Measurements from ENCODE around the gene CDC37L1.
A peak's percentile ranks its signal among the peaks of the same experiment; 100 is the strongest.
"Not testable (repeated sequence)": the region's sequence is repeated elsewhere in the genome, so short reads cannot be mapped to it uniquely, and the experiment has no call there.

CDC37L1 gene

DNA sequence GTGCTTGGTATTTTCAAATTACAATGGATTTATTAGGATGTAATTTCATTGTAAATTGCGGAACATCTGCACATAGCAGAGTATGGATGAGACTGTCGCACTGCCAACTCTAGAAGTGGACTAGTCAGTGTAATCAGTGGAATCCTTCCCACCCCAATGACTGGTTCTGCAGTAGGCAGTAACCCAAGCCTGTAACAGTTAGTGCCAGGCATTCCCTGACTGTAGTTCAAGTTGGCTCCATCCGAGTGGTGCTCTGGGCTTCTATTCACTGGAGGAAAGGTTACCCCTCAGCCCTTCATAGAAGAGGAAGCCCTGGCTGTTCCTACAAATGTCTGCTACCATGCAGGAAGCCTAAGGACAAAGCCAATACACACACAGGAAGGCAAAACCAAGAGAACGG, 38.4 kb downstream of the CDC37L1 start:
- DNase-seq, result no peak

DNA sequence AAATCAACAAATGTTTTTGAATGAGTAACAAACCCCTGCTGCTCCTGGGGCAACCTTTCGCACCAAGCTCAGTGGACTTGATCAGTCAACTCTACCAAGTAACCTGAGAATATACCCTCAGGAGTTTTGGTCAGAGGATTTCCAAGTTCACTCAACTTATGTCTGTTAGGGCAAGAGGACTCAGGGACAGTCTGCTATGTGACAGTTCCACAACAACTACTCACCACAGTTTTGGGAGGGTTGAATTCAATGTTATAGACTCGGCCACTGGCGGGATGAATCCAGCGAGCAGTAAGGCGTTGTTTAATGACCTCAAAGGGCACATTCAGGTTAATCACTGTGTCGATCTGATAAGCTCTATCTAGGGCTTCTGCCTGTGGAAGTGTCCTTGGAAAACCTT, 39.5 kb downstream of the CDC37L1 start:
- no peak for DNase-seq

DNA sequence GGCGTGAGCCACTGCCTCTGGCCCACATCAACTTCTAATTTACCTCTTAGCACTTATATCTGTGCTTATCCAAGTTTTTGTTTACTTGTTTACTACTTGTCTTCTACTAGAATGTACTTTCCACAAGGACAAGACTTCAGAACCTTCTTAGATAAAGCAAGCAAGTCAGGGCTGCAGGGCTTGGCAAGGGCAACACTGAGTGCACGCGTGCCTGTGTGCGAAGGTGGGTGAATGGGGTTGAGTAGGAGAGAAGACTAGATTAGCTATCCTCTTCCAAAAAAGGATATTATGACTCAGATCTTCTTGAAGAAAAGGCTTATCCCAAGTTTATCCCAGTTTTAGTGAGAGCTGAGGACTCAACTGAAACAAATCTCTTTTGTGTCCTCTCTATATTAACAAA, 42.4 kb downstream of the CDC37L1 start:
- DNase-seq, result no peak

DNA sequence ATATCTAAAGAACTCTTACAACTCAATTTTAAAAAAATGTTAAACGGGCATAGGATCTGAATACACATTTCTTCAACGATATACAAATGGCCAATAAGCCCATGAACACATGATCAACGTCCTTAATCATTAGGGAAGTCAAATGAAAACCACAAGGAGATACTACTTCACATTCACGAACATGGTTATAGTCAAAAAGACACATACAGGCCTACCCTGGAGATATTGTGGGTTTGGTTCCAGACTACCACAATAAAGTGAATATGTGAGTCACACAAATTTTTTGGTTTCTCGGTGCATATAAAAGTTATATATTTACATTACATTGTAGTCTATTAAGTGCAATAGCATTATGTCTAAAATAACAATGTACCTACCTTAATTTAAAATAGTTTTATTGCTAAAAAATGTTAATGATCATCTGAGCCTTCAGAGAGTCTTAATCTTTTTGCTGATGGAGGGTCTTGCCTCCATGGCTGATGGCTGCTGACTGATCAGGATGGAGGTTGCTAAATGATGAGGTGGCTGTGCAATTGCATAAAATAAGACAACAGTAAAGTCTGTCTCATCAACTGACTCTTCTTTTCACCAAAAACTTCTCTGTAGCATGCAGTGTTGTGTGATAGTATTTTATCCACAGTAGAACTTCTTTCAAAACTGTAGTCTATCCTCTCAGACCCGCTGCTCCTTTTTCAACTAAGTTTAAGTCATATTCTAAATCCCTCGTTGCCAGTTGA, 46.5 kb downstream of the CDC37L1 start:
- DNase-seq, result no peak

DNA sequence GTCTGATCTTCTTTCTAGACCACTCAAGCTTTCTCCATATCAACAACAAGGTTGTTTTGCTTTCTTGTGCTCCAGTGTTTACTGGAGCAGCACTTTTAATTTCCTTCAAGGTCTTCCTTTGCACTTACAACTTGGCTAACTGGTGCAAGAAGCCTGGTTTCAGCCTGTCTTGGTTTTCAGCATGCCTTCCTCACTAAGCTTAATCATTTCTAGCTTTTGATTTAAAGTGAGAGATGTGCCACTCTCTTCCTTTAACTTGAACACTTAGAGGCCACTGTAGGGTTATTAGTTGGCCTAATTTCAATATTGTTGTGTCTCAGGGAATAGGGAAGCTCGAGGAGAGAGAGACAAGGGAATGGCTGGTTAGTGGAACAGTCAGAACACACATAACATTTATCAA, 48.2 kb downstream of the CDC37L1 start:
- no peak for DNase-seq

DNA sequence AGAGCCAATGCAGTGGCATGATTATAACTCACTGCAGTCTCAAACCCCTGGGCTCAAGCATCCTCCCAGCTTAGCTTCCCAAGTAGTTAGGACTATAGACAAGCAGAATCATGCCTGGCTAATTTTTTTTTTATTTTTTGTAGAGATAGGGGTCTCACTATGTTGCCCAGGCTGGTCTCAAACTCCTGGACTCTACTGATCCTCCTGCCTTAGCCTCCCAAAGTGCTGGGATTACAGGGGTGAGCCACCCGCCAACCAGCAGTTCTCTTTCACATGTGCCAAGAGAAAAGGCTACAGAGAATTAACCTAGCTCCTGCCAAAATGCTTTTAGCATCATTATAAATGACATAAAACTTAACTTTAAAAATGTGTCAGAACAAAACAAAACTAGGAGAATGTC, 53.5 kb downstream of the CDC37L1 start:
- DNase-seq, result no peak

DNA sequence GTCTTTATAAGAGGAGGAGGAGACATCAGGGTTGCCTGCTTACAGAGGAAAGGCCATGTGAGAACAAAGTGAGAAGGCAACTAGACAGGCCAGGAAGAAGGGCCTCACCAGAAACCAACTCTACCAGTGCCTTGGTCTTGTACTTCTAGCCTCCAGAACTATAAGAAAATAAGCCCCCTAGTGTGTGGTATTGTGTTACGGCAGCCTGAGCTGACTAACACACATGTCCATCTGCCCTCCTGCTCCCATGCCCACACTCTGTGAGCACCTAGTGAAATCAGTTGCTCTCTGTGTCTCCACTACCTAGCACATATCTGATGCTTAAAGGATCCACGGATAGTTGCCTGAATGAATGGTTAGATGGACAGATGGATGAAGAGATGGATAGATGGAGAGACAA, 54.8 kb downstream of the CDC37L1 start:
- no peak for DNase-seq

DNA sequence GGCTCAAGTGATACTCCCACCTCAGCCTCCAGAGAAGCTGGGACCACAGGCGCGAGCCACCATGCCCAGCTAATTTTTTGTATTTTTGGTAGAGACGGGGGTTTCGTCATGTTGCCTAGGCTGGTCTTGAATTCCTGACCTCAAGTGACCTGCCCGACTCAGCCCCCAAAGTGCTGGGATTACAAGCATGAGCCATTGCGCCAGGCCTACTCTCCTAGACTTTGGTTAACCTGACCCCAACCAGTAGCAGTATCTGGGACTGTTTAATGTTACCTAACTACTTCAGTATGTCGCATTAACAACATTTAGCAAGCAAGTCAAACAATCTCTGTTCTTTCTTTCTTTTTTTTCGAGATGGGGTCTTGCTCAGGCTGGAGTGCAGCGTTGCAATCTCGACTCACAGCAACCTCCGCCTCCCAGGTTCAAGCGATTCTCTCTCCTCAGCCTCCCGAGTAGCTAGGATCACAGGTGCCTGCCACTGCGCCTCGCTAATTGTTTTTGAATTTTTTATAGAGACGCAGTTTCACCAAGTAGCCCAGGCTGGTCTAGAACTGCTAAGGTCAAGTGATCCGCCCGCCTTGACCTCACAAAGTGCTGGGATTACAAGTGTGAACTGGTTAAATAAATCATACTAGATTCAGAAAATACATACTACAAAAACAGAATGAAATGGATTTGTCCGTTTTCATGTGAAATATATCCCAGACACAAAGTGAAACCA, 59.7 kb downstream of the CDC37L1 start:
- no peak for DNase-seq

DNA sequence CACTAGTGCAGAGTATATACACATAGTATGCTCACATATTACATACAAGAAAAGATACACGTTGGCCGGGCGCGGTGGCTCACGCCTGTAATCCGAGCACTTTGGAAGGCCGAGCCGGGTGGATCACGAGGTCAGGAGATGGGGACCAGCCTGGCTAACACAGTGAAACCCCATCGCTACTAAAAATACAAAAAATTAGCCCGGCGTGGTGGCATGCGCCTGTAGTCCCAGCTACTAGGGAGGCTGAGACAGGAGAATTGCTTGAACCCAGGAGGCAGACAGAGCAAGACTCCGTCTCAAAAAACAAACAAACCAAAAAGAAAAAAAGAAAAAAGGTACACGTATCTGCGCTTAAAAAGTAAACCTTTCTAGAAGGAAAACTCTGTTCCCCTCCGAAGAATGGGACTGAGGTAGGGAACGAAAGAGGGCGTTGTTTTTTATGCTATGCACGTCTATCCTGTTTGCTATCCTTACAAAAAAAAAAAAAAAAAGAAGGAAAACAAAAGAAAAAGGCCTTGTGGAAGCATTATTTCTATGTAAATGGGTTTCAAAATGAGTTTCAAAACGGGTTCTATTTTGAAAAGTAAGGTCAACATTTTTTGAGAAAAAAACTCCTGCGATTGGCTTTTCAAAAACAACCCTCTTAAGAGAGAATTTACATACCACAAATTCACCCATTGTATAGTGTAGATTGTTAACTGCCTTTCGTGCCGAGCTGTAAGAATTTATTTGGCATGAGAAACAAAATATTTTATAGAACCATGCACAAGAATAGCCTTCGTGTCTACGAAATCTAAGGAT, 60.4 kb downstream of the CDC37L1 start:
- DNase-seq, result no peak

DNA sequence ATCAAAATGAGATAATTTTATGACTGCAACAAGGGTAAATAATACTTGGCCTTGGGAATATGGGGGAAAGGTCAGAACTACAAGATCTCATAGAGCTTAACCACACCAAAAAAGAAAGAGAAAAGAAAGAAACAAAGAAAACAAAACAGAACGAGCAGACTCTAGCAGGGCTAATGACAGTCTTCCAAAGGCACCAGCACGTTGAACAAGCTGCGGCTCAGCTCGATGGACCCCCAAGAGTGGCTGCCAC, 60.9 kb downstream of the CDC37L1 start:
- no peak for DNase-seq

DNA sequence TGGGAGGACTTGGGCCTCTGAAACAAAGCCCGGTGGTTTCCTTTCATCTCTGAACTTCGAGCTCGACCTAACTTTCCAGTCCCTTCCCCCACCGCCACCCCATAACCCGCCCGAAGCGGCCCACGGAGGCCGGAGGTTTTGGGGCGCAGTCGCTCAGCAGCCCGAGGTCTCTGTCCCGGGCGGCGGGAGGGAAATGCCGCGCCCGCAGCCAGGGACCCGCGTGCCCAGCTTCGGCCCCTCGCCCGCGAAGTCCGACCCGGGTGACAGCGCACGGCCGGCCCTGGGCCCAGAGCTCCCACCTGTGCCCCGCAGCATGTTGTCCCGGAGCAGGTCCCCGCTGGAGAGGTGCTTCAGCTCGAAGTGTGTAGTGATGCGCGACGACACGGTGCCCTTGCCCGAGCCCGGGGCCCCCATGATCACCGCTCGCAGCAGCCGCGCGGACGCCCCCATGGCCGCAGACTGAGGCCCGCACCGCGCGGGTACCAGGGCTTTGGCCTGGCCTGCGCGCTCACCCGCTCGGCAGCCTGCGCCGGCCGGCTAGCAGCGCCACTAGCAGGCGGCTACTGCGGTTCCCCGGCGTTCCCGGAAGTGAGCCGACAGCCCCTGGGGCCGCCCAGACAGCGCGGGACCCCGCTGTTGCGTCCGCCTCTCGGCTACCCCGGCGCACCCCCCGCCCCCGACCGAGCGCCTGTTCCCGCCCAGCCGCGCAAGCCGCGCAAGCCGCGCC, 61.4 kb downstream of the CDC37L1 start, which contains the start of gene AK3:
AK3 (minus strand) TSS at position 565 of the 727 bp plus-strand sequence; CDS start at position 450, 115 bp downstream.
- peak; percentile 84 for DNase-seq

DNA sequence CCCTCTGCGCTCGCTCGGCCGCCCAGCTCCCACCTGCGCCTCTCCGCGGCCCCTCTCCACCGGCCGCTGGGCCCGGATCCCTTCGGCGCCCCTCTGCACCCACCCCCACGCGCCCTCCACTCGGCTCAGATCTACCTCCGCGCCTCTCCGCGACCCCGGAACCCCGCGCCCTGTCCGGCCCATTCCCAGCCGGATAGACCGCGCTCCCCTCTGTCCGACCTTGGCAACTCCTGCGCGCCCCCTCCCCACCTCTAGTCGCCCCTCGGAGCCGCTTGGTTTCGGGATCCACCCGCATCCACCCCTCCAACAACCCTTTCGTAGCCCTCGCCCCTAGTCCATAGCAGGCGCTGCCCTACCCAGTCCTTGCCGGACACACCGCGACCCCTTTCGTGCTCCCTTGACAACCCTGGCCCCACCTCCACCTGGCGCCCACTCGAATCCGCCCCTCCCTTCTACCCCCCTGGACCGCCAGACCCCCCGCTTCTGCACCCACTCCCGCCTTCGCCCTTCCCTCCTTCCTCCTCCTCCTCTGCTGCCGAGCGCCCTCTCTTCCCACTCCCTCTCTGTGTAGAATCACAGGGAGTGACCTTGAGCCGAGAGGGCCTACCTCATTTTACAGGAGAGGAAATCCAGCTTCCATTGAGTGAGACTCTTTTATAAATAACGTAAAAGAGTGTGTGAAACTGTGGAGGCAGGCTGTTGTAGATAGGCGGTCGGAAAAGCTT, 62.2 kb downstream of the CDC37L1 start:
- no peak for DNase-seq

DNA sequence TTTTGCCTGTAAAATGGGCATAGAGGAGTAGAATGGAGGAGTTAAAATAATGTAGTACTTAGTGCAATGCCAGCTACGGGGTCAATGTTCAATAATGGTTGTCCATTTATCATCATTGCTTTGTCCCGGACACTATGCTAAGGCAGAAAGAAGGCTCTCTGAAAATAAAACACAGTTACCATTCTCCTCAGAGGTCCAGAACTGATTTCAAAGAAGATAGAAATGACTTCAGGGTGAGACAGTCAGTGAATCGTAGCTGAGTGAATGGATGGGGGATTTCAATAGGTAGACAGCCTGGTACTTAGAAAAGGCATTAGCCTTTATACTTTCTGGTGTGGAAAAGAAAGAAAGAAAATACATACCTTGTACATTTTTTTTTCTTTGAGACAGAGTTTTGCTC, 62.9 kb downstream of the CDC37L1 start:
- no peak for DNase-seq

DNA sequence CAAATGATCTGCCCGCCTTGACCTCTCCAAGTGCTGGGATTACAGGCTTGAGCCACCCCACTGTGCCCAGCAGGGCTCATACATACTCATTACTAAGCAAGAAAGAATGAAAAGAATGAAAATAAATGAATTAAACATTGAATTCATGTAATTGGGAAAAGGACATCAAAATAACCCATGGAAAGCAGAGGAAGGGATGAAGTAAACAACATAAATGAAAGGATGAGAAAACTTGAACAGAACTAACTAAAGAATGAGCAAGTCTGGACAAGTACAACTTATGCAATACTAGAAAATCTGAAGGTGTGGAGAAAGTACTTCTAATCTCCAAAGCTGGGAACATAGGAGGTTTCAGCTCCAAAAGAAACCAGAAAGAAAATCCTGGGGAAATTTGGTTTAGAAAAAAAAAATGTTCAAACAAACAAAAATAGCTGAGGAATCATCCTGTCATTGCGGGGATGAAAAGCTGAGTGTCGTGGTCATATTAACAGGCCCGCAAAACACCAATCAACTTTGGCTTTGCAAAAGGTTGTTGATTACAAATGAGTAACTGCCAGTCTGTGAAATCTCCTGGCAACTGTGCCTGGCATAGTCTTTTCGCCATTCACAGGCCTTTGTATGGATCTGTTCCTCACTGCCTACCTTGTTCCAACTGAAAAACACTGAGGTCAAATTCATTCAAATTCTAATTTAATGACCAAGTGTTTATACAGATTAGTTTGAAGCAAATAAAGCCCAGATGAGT, 63.9 kb downstream of the CDC37L1 start:
- DNase-seq, result no peak

DNA sequence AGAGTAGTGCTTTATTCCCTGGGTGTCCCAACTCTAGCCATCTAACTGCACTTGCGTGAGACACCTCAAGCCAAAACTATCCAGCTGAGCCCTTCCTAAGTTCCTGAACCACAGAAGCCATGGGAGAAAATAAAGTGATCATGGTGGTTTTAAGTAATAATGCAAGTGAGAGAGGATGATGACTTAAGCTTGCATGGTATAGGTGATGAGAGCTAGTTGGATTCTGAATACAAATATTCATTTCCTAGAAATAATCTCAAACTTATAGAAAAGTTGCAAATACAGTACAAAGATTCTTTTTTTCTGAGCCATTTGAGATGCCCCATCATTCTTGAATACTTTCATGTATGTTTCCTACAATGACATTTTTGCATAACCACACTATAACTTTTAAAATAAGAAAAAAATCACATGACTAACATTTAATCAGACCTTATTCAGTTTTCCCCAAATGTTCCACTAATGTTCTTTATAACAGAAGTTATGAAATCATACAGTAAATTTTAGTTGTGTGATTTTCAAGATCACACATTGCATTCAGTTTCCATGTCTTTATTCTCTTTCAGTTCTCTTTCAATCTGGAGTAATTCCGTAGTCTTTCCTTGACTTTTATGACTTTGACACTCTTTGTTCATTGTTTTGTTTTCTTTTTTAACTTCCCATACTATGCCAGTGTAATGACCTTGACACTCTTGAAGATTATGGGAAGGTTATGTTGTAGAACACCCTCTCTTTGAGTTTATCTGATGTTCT, 67.1 kb downstream of the CDC37L1 start:
- no peak for DNase-seq

DNA sequence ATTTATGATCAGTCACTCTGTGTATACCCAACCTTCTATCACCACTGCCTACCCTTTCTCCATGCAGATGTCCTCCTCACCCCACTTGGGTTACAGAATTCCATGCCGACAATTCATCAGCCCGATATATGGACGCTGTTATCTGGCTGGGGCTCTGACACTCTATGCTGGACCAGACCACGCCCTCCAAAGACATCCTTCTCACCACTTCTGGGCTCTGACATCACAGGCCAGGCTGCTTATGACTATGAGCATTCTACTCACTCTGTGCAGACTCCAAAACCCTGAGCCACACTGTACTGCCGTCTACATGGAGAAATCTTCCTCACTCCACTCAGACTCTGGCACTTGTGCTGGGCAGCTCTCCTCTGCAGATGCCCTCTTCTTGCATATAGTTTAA, 69.2 kb downstream of the CDC37L1 start:
- no peak for DNase-seq

DNA sequence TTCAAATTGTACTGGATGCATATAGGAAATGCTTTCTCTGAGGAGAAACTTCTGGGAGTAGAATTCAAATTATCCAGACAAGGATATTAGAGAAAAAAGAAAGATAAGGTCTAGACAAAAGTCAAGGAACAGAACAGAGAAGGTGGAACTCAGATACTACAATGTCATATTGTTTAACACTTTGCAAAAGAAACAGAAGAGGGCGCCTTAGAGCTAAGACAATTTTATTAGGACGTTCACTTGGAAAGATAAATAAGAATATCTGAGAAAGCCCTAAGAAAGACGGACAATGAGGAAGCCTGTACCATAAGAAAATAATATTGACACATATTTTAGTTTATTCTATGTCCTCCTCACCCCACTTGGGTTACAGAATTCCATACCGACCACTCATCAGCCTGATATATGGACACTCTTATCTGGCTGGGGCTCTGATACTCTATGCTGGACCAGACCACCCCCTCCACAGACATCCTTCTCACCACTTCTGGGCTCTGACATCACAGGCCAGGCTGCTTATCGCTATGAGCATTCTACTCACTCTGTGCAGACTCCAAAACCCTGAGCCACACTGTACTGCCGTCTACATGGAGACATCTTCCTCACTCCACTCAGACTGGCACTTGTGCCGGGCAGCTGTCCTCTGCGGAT, 70.8 kb downstream of the CDC37L1 start:
- no peak for DNase-seq

DNA sequence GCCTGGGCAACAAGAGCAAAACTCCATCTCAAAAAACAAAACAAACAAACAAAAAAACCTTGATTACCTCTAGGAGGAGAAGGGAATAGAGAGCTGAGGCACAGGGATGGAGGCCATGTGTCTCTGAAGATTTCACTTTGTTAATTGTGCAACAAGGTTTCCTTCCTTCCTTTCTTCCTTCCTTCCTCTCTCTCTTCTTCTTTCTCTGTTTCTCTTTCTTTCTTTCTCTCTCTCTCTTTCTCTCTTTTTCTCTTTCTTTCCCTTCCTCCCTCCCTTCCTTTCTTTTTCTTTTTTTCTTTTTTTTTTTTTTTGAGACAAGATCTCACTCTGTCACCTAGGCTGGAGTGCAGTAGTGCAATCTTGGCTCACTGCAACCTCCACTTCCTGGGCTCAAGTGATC, 75.2 kb downstream of the CDC37L1 start:
- not testable (repeated sequence) for DNase-seq

DNA sequence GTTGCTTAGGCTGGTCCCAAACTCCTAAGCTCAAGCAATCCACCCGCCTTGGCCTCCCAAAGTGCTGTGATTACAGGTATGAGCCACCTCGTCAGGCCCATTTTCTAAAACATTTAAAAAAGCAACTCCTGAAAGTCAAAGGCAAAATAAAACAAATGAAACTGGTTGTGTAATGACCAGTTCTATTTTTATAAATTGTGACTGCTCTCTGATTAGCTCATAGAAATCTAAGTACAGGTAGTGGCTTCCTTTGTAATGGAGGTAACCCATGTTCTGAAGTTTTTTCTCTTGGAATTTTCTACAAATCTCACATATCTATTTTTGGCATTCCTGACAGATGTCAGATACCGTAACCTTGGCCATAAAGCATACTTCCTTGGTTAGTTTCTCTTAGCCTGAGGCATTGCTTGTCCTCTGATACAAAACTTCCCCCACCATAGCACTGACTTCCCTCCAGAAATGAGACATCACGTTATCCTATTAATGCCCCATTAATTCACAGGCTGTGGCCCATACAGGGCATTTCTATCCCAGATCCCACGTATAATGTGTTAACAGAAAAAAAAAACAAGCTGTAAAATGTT, 75.7 kb downstream of the CDC37L1 start:
- DNase-seq, result no peak

DNA sequence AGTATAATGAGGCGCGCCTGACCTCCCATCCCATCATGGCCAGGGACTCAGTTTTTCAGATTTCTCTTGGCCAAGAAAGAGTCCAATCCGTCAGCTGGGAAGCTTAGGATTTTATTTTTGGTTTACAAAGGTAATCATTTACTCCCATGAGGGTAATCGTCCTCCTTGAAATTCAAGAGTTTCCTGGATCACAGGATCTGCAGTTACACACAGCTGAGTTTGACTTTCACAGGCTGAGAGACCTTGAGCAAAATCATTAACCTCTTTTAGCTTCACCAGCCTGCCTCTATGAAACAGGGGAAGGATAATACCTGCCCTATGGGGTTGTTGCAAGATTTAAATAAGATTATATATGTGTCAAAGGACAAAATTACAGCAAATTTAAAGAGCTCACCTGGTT, 77.1 kb downstream of the CDC37L1 start:
- no peak for DNase-seq
